HUDEP-2 (cell line): ENCODE data around the gene MYO5B.
A peak's percentile ranks its signal among the peaks of the same experiment; 100 is the strongest.
"Not testable (repeated sequence)": the region's sequence is repeated elsewhere in the genome, so short reads cannot be mapped to it uniquely, and the experiment has no call there.

ENCODE experiments used
- DNase-seq, 76 experiments: peaks; one replicate each; lab custom pipeline; 2025; ENCODE audit not compliant: unreplicated experiment in 76 of 76; lab: John Stamatoyannopoulos, UW

Gene MYO5B

GRCh38 chr18:49814147-49814499, 380.8 kb downstream of the MYO5B start:
- DNase-seq, result peak in 55 of 76 experiments; percentile 1 to 81 (median 51)

DNA sequence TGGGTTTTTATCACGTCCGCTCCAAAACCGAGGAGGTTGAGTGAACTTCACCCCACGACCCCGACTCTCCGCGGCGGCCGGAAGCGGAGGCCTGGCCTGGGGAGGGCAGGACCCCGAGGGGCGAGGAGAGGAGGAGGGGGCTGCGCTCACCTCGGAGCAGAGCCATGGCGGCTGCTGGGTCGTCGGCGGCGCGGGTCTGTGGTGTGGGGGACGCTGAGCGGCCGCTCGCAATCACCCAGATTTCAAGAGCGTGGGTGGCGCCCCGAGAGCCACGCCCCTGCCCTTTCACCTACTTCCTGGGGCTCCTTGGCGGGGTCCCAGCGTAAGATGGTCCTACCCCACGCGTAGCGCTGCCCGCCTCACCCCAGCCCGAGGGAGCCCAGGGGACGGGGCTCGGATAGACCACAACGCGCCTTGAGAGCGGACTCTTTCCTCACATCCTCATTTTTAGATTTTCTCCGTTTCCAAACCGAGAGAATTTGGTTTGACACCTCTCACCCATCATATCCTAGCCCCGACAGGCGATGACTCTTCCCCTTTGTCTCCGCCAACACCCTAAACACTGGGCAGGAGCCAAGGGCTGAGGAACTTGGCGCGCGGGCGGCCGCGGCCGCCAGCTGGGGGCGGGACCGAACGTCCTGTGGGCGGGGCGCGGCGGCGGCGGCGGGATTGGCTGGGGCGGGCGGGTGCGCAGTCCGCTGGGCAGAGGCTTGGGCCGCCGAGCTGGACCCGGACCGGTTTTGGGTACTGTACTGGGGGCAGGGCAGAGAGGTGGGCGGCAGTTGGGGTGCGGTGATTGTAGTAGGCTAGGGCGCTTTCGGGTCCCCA, 381.4 kb downstream of the MYO5B start, which contains the start of gene ACAA2:
TSS of gene ACAA2 (minus strand) at position 215 of the 828 bp plus-strand sequence. CDS start at position 166, 49 bp downstream.
- DNase-seq, result peak in 75 of 76 experiments; percentile 12 to 96 (median 87)

GRCh38 chr18:49813069-49813318, 382.0 kb downstream of the MYO5B start:
- DNase-seq, result peak in 21 of 76 experiments; percentile 3 to 62 (median 35)

DNA sequence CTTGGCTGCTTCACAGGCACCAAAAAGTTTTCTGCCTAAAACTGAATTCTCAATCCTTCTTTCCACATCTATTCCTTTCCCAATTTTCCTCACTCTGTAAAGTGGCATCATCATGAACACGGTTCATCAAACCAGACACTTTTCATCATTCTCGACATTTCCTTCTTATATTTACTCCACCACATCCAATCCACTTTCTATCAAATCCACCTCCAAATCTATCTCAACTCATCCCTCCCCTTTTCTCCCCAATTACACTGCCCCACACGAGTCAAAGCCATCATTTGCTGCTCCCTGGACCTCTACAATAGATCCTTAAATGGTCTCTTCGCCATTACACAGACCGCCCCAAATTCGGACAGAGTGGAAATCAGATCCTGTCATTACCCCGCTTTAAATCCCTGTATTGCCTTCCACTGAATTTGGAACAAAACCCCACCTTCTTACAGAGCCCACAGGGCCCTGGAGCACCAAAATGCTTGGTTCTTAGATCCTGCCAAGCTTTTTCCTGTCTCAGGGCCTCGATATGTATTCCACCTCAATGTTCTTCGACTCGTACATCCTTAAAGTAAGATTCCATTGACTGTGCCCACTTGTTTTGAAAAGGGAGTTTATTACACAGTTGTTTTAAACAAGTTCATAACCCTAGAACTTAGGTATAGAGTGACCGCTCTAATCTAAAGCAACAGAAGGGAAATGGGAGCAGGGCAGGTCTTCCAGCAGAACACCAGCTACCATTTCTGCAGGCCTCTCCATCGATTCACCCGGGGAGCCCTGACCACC, 382.5 kb downstream of the MYO5B start:
- DNase-seq, result peak in 4 of 76 experiments; percentile 7 to 42 (median 16)

DNA sequence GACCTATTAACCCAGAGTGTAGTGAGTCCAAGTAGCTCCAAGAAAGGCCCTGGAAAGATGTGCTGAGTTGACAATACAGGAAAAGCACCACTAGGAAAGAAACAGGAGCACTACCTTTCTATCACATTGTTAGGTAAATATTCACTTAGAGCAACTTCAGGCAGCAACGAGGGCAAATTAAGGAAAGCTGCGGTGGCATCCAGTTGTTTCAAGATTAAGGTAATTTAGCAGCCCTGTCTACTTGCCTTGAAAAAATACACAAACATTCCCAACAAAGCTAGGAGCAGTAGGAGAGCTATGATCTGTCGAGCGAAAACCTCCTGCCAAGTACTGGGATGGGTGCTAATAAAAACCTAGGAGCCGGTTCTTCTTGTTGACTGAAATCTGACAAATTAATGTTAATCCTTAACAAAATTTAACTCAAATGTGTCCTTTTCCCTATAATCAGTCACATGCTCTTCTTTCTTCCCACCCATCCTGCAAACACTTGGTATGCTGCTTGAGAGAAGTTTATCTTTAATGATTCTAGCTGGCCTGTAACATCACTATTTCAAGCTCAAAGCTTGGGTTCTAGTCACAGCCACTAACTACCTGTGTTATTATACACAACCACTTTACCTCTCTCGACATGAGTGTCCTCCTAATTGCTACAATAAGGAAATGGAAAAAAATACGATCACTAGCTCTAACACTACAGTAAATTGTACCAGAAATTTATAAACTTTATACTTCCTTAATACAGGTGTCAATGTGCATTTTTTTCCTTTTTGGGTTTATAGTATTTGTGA, 383.6 kb downstream of the MYO5B start:
- DNase-seq, result no peak

- DNase-seq, result not testable (repeated sequence)
Observed at GRCh38 chr18:49808553-49809191, 386.3 kb downstream of the MYO5B start.

DNA sequence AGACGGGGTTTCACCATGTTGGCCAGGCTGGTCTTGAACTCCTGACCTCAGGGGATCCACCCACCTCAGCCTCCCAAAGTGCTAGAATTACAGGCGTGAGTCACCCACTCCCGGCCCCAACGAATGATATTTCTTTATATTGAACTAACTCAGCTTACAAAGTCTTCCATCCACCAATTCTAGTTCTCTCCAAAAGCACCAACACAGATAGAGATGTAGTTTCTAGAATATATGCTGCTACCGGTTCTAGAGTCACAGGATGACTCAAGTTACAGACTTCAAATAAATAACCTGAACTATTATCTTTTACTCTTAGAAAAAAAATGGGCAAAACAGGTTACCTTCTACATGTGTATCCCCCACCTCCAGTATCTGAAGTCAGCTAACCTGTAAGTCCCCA, 390.9 kb downstream of the MYO5B start:
- DNase-seq, result no peak

DNA sequence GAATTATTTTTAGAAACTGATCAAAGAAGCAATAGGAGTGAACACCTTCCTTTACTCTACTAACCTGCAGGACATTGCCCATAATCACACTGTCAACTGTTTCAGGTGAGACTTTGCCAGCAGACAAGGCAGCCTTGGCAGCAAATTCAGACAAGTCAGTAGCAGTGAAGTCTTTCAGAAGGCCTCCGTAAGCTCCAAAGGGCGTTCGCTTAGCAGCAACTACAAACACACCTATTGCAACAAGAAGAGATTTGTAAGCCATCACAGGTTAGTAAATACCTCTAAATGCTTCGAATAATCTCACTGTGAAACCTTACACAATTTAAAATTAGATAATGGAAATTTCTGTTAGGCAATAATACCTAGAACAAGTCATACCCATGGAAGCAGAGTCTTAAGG, 392.3 kb downstream of the MYO5B start:
- DNase-seq, result no peak

DNA sequence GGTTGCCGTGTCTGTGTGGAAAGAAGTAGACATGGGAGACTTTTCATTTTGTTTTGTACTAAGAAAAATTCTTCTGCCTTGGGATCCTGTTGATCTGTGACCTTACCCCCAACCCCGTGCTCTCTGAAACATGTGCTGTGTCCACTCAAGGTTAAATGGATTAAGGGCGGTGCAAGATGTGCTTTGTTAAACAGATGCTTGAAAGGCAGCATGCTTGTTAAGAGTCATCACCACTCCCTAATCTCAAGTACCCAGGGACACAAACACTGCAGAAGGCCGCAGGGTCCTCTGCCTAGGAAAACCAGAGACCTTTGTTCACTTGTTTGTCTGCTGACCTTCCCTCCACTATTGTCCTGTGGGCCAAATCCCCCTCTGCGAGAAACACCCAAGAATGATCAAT, 394.5 kb downstream of the MYO5B start:
- DNase-seq, result not testable (repeated sequence)

GRCh38 chr18:49799806-49800205, 395.1 kb downstream of the MYO5B start:
- DNase-seq, result not testable (repeated sequence)

DNA sequence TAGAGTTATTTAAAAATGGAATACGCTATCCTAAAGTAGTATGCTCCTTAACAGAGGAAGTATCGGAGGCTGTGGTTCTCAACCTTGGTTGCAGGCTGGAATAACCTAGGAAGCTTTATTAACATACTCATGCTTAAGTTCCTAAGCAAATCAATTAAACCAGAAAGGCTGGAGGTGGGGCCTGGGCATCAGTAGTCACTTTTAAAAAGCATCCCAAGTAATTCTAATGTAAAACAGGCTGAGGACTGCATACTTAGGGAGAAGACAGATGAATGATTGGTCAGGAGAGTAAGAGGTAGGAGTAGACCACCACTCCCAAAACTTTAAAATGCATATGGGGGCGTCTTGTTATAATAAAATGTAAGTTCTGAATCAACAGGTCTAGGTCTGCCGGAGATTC, 396.9 kb downstream of the MYO5B start:
- no peak for DNase-seq

GRCh38 chr18:49795612-49796552, 399.1 kb downstream of the MYO5B start:
- no peak for DNase-seq

DNA sequence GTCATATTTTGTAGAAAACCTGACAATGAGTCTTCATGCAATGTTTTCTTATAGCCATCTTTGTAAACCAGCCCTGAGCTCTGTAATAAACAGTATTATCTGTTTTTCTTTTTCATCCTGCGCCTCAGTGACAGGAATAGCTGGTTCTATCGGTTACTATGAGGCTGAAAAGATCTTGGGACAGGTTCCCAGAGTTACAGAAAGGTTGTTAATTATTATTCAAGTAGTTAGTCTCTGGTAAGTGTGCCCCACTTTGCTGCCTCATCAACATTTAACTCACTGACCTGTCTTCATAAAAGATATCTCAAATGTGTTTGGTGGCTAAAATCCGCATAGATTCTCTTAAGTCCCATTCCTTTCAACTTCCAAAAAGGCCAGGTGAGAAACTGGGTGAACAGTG, 400.2 kb downstream of the MYO5B start:
- no peak for DNase-seq

DNA sequence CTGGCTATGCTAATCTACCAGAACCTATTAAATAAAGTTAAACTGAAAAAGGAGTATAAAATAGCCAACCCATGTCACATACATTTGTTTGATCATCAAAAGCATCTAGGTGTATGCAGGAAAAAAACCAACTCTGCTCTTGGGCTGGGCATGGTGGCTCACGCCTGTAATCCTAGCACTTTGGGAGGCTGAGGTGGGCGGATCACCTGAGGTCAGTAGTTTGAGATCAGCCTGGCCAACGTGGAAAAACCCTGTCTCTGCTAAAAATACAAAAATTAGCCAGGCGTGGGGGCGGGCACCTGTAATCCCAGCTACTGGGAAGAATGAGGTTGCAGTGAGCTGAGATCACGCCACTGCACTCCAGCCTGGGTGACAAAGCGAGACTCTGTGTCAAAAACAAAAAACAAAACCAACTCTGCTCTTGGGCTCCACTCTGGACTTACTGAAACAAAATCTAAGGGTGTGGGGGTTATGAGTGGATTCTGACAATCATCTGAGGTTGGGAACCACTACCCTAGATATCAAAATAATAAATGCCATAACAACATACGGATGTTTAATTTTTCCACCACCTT, 405.3 kb downstream of the MYO5B start:
- DNase-seq, result not testable (repeated sequence)

- DNase-seq, result no peak
Observed at GRCh38 chr18:49788327-49788898, 406.5 kb downstream of the MYO5B start.

GRCh38 chr18:49786019-49786720, 408.8 kb downstream of the MYO5B start:
- DNase-seq, result no peak

DNA sequence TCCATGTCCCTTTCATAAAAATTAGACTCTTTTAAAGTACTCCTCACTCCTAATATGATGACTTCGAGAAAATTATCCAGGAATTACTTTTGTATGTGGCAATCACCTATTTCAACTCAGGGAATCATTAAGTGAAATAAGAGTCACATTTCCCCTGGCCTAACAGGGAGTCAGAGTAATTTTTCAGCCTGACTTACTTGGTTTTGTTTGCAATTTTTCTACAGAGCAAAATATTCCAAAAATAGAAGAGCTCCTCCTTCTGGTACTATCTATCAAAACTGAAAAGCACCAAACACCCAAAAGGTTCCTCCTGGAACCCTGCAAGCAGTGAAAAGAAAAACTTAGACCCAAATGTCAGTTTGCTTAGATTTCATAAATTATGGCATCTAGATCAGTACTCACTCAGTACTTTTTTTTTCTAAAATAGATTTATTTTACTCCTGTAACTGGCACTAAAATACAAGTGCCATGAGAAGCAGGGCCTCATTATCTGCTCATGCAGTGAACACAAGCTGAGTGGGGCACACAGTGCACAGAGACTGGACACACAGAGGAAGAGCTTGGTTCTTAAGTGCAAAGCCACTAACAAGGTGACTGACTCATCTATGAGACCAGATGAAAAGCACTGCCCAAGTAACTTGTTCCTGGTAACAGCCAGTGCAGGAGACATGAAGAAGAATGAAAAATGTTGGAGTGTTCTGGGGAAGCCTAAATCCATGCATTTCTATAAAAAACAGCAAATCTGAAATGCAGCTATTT, 410.3 kb downstream of the MYO5B start:
- no peak for DNase-seq

DNA sequence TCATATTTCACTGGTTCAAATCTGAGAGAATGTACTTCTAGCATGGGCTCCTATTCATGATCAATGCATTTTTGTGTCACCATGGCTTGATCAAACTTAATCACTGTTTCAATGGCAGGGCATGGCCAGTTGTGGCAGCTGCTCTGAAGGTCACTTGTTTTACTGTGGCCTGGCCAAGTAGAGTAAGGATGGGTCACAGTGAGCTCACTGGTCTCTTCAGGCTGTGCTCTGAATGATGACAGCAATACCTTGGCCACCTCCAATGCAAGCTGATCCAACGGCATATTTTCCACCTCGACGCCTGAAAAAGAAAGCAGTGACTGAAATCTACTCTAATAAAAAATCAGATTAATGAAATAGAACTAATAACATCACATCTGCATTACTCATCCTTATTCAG, 411.3 kb downstream of the MYO5B start:
- not testable (repeated sequence) for DNase-seq
